Spleen (tissue), 7 donors: ENCODE results near the gene WDR70.

ENCODE experiments used
- CTCF ChIP-seq, 11 experiments: fragments of 200-600 bp in 7 of 11; fragments of 450-650 bp in 4 of 11; sonication (generic) in 4 of 11; IDR thresholded peaks in 8 of 11; conservative IDR thresholded peaks in 3 of 11; 1 replicate in 7 of 11; 2 replicates in 4 of 11; pipeline versions ENCODE4 v1.4.0 to v1.8.0; 2016 to 2021; ENCODE audit warnings: antibody characterized with exemption in 11 of 11, inconsistent platforms in 4 of 11, mild to moderate bottlenecking in 1 of 11
- POLR2AphosphoS5 ChIP-seq, 3 donors: sonication (generic); formaldehyde crosslinking; IDR thresholded peaks; one replicate each; pipeline ENCODE4 v1.5.1; 2017; ENCODE audit warnings: antibody characterized with exemption in 3 of 3
- donor health status: DM: no; HTN: no; CAD: no; lungs with moderate emphysema.
- donor health status: DM: no; HTN: no; CAD: no.
- donor health status: DM: no; HTN: no; CAD: no.

GRCh38 chr5:37519304-37519703 lies 140.2 kb downstream of the WDR70 start:
- TF ChIP-seq CTCF (IDR thresholded peaks at IDR 0.05 in 8 of 11, conservative IDR thresholded peaks at IDR 0.05 in 3 of 11) (no peak), POLR2AphosphoS5 (IDR thresholded peaks at IDR 0.05) (no peak)
